Stromal cell of bone marrow (primary cell): ENCODE measurements around the gene NDUFV1.
"Not testable (repeated sequence)": the region's sequence is repeated elsewhere in the genome, so short reads cannot be mapped to it uniquely, and the experiment has no call there.

Source experiments
- DNase-seq: peaks from one replicate; pipeline ENCODE4 v3.0.0-alpha.2; 2012; ENCODE audit warnings: low read depth

NDUFV1 gene

GRCh38 chr11:67657300-67657699, 50.6 kb downstream of the NDUFV1 start:
- no peak for DNase-seq

GRCh38 chr11:67659651-67660165, 53.0 kb downstream of the NDUFV1 start:
- not testable (repeated sequence) for DNase-seq

- not testable (repeated sequence) for DNase-seq
Observed at GRCh38 chr11:67660752-67661151, 54.0 kb downstream of the NDUFV1 start.
